Measurements from ENCODE around the gene ANKRD6. TPM values are rescaled to one million over a fixed set of nuclear protein-coding genes. Genes with fewer than 3 reads are reported as not detected.

ANKRD6 gene
- total RNA-seq, 4 donors from 2014 or later = 1.6 to 6.8 (median 2.9) TPM

DNA sequence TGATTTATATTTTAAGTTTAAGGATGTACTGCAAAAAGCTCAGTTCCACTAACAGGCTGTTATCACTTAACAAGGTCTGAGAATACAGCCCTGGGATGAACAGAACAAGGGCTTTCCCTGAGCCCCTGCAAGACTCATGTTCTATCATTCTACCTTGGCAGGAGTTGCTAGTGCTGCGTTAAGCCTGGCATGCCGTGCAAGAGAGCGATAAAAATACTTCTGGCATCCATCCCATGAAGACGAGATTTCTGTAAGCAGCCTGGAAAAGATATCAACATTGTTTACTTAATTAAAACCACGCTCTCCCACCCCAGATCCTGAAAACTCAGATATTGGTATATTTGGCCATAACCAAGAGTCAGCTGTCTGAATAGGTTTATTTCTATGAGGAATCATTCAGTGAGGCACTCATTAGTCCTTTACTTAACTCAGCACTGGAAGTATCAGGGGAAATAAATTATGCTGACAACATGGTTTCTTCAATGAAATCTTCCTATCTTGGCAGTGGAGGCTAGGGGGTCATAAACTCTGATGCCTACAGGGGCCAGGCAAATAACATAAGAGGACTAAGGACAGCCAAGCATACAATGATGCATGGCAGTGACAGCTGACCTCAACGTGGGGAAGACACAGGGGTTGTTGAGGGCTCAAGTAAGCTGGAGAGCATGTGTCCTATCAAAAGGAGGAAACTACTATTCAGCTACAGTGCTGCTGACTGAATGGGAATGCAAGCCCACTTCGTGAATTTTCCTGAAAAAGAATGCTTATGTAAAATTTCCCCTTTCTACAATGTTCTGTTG lies 243.2 kb downstream of the ANKRD6 start:
- Histone ChIP-seq H3K4me3 (no peak overlapping the region), H3K36me3 (peaks cover 0 to 74% of the 10 kb centered on the region in 2 donors), H3K4me1 (peaks cover 51 to 53% of the 10 kb centered on the region in 2 donors), H3K27me3 (no peaks in the 10 kb centered on the region), H3K27ac (peak overlapping the region; percentile 69 to 76 (median 70)), H3K9me3 (no peaks in the 10 kb centered on the region)
- TF ChIP-seq CTCF (IDR thresholded peaks at IDR 0.05 in 4 of 5, conservative IDR thresholded peaks at IDR 0.05 in 1 of 5) (no peak), POLR2A (IDR thresholded peaks at IDR 0.05) (no peak)
- ATAC-seq (peak; percentile 53 to 75), DNase-seq (peak in 1 of 2 donors; percentile 58)
- intact Hi-C loops (cut with DNase I; ENCODE audit: low total_unique reads) (no loop called here), in situ Hi-C loops (cut with MboI; ENCODE audit: low sequenced_read_pairs in 4 of 4) (no loop called here)

- DNase-seq = no peak
- intact Hi-C loops (cut with DNase I; ENCODE audit: low total_unique reads) = no loop called here
- Histone ChIP-seq H3K9me3 (no peaks in the 10 kb centered on the region), H3K27ac (no peak overlapping the region), H3K4me3 (no peak overlapping the region), H3K4me1 (peaks cover 44 to 49% of the 10 kb centered on the region in 2 donors), H3K27me3 (no peaks in the 10 kb centered on the region), H3K36me3 (peaks cover 0 to 68% of the 10 kb centered on the region in 2 donors)
- in situ Hi-C loops (cut with MboI; ENCODE audit: low sequenced_read_pairs in 4 of 4) = no loop called here
- ATAC-seq = no peak
- TF ChIP-seq POLR2A (IDR thresholded peaks at IDR 0.05) = no peak
- TF ChIP-seq CTCF (IDR thresholded peaks at IDR 0.05 in 4 of 5, conservative IDR thresholded peaks at IDR 0.05 in 1 of 5) = no peak
These were observed 245.6 kb downstream of the ANKRD6 start for GRCh38 chr6:89678531-89678930.

- Histone ChIP-seq H3K9me3 (no peaks in the 10 kb centered on the region), H3K27ac (peak overlapping the region; percentile 34 to 72 (median 63)), H3K27me3 (no peaks in the 10 kb centered on the region), H3K4me3 (no peak overlapping the region), H3K4me1 (peaks cover 44 to 49% of the 10 kb centered on the region in 2 donors), H3K36me3 (peaks cover 0 to 63% of the 10 kb centered on the region in 2 donors)
- ATAC-seq (no peak), DNase-seq (no peak)
- in situ Hi-C loops (cut with MboI; ENCODE audit: low sequenced_read_pairs in 4 of 4) = no loop called here
- TF ChIP-seq CTCF (IDR thresholded peaks at IDR 0.05 in 4 of 5, conservative IDR thresholded peaks at IDR 0.05 in 1 of 5) (no peak), POLR2A (IDR thresholded peaks at IDR 0.05) (no peak)
- intact Hi-C loops (cut with DNase I; ENCODE audit: low total_unique reads) = no loop called here
These were observed 246.5 kb downstream of the ANKRD6 start for GRCh38 chr6:89679215-89680120.

DNA sequence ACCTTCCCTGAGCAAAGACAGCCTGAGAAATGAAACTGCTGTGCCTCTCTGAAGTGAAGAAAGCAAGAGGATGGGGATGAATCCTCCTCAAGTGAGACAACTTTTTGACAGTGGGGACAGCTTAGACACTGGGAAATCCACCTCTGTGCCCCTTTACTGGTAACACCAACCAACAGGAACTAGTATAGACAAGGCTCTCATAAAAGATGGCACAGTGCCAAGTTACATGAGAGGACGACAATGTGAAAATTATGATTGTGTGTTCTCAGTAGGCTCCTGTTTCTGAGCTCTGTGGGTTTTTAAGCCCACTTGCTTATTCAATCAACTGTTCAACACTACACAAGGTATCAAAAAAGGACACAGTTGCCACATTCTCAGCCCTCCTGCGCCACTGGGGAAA lies 247.2 kb downstream of the ANKRD6 start:
- peaks cover 0 to 64% of the 10 kb centered on the region in 2 donors for H3K36me3 ChIP-seq
- in situ Hi-C loops (cut with MboI; ENCODE audit: low sequenced_read_pairs in 4 of 4) (no loop called here), intact Hi-C loops (cut with DNase I; ENCODE audit: low total_unique reads) (no loop called here)
- ATAC-seq = no peak
- H3K4me1 ChIP-seq = peaks cover 42 to 45% of the 10 kb centered on the region in 2 donors
- no peak overlapping the region for H3K4me3 ChIP-seq
- no peaks in the 10 kb centered on the region for H3K9me3 ChIP-seq
- TF ChIP-seq POLR2A (IDR thresholded peaks at IDR 0.05) (no peak), CTCF (IDR thresholded peaks at IDR 0.05 in 4 of 5, conservative IDR thresholded peaks at IDR 0.05 in 1 of 5) (no peak)
- DNase-seq = no peak
- peak overlapping the region; percentile 34 to 72 (median 63) for H3K27ac ChIP-seq
- no peaks in the 10 kb centered on the region for H3K27me3 ChIP-seq
